Mucosa of descending colon (tissue), 3 donors: ENCODE results near the gene RASAL1. TPM values are rescaled to one million over a fixed set of nuclear protein-coding genes. Genes with fewer than 3 reads are reported as not detected.
A peak's percentile ranks its signal among the peaks of the same experiment; 100 is the strongest.

Experiments
- ATAC-seq: fragments of 200-7000 bp; cut with Tn5 transposase; one replicate; pipeline ENCODE4 v1.9.1; 2020; ENCODE audit warnings: mild to moderate bottlenecking, moderate library complexity
- DNase-seq, 3 donors: peaks; one replicate each; pipeline ENCODE4 v3.0.0-alpha.2; 2020
- H3K36me3 ChIP-seq: fragments of 200-600 bp; one replicate; pipeline ENCODE4 v1.8.0; 2021; ENCODE audit warnings: low read depth, mild to moderate bottlenecking
- H3K4me1 ChIP-seq: fragments of 200-600 bp; one replicate; pipeline ENCODE4 v1.8.0; 2021; ENCODE audit warnings: low read depth, mild to moderate bottlenecking
- H3K4me3 ChIP-seq: fragments of 200-600 bp; one replicate; pipeline ENCODE4 v1.8.0; 2021; ENCODE audit warnings: mild to moderate bottlenecking
- H3K9me3 ChIP-seq: fragments of 200-600 bp; one replicate; pipeline ENCODE4 v1.8.0; 2021; ENCODE audit warnings: mild to moderate bottlenecking
- CTCF ChIP-seq: fragments of 200-600 bp; IDR thresholded peaks from one replicate; pipeline ENCODE4 v1.8.0; 2022; ENCODE audit warnings: antibody characterized with exemption, mild to moderate bottlenecking
- intact Hi-C, 2 donors: fragments of 100-400 bp; cut with DNase I in 1 of 2; cut with micrococcal nuclease in 1 of 2; formaldehyde crosslinking; loops; one replicate each; pipeline versions ENCODE4 v1.11.0 to v1.11.1; 2022; cut with DNase I, micrococcal nuclease
- total RNA-seq, 3 donors: library from RNA; stranded (reverse); fragmentation: NEBNext Ultra II Directional in 2 of 3; extraction: Animal tissue kit (Norgen Biotek cat#: 25700) in 2 of 3; gene quantifications; one replicate each; pipeline versions ENCODE4 v1.2.1 to v1.2.4, GENCODE V29; 2021 to 2023
- donor health status: DM: no; HTN: no; CAD: no; lungs with moderate emphysema.
- donor health status: DM: no; HTN: no; CAD: no.
- donor health status: DM: no; HTN: yes; CAD: no.

RASAL1 gene
- total RNA-seq, 3 donors from 2014 or later, result 3.3 to 7.9 (median 6.5) TPM

GRCh38 chr12:113171543-113171942 is 36.0 kb upstream of the RASAL1 start:
- ATAC-seq, result no peak
- H3K4me1 ChIP-seq, result no peaks in the 10 kb centered on the region
- no peak for DNase-seq
- H3K9me3 ChIP-seq, result no peaks in the 10 kb centered on the region
- intact Hi-C loops, result loop anchor here (10.0 kb wide), 1 partner anchor 127 kb away; no protein-coding TSS in a partner anchor
- H3K36me3 ChIP-seq, result no peaks in the 10 kb centered on the region
- no peak for TF ChIP-seq CTCF
- no peak overlapping the region for H3K4me3 ChIP-seq

- ATAC-seq, result no peak
- intact Hi-C loops, result loop anchor here (10.0 kb wide), 1 partner anchor 126 kb away; no protein-coding TSS in a partner anchor
Observed at GRCh38 chr12:113170926-113171325, 35.4 kb upstream of the RASAL1 start.

GRCh38 chr12:113170457-113170856 is 34.9 kb upstream of the RASAL1 start:
- no peak for ATAC-seq
- no peak for DNase-seq
- no peaks in the 10 kb centered on the region for H3K9me3 ChIP-seq
- no peaks in the 10 kb centered on the region for H3K4me1 ChIP-seq
- intact Hi-C loops, result loop anchor here (10.0 kb wide), 1 partner anchor 126 kb away; no protein-coding TSS in a partner anchor
- H3K36me3 ChIP-seq, result no peaks in the 10 kb centered on the region
- no peak for TF ChIP-seq CTCF
- no peak overlapping the region for H3K4me3 ChIP-seq

More at GRCh38 chr12:113170926-113171325, 35.4 kb upstream of the RASAL1 start:
- TF ChIP-seq CTCF, result no peak
- H3K4me1 ChIP-seq, result no peaks in the 10 kb centered on the region
- no peaks in the 10 kb centered on the region for H3K36me3 ChIP-seq
- no peak overlapping the region for H3K4me3 ChIP-seq
- H3K9me3 ChIP-seq, result no peaks in the 10 kb centered on the region
- no peak for DNase-seq

- DNase-seq (peak in 1 of 3 donors; percentile 34), ATAC-seq (no peak)
- Histone ChIP-seq H3K4me3 (no peak overlapping the region), H3K36me3 (no peaks in the 10 kb centered on the region), H3K9me3 (no peaks in the 10 kb centered on the region), H3K4me1 (no peaks in the 10 kb centered on the region)
- intact Hi-C loops, result loop anchor here (10.0 kb wide), 1 partner anchor 125 kb away; no protein-coding TSS in a partner anchor
- no peak for TF ChIP-seq CTCF
Observed at GRCh38 chr12:113169697-113170096, 34.1 kb upstream of the RASAL1 start.

- intact Hi-C loops, result no loop called here
Observed at GRCh38 chr12:113167868-113168267, 32.3 kb upstream of the RASAL1 start.

More at GRCh38 chr12:113167868-113168267, 32.3 kb upstream of the RASAL1 start:
- no peak for TF ChIP-seq CTCF
- H3K9me3 ChIP-seq, result no peaks in the 10 kb centered on the region
- no peak for ATAC-seq
- no peak for DNase-seq
- no peaks in the 10 kb centered on the region for H3K4me1 ChIP-seq
- H3K4me3 ChIP-seq, result no peak overlapping the region
- no peaks in the 10 kb centered on the region for H3K36me3 ChIP-seq
